Ovary (tissue), 9 donors: ENCODE results near the gene UROC1. TPM values are rescaled to one million over a fixed set of nuclear protein-coding genes. Genes with fewer than 3 reads are reported as not detected.
A peak's percentile ranks its signal among the peaks of the same experiment; 100 is the strongest.

Source experiments
- DNase-seq, 5 donors: peaks; one replicate each; pipeline ENCODE4 v3.0.0-alpha.2; 2019 to 2020
- H3K27ac ChIP-seq, 2 donors: fragments of 200-600 bp; one replicate each; pipeline versions ENCODE4 v1.5.1 to v1.8.0; 2019 to 2022
- H3K27me3 ChIP-seq: fragments of 200-600 bp; one replicate; pipeline ENCODE4 v1.8.0; 2022
- H3K36me3 ChIP-seq: fragments of 200-600 bp; sonication (generic); one replicate; pipeline ENCODE4 v1.5.1; 2019
- H3K4me1 ChIP-seq: one replicate; pipeline ENCODE4 v1.8.1; 2013; ENCODE audit warnings: mild to moderate bottlenecking, moderate library complexity; ENCODE audit not compliant: insufficient read depth
- H3K4me3 ChIP-seq: fragments of 200-600 bp; sonication (generic); one replicate; pipeline ENCODE4 v1.5.1; 2017
- H3K9me3 ChIP-seq, 2 donors: fragments of 200-600 bp in 1 of 2; sonication (generic) in 1 of 2; one replicate each; pipeline versions ENCODE4 v1.5.1 to v1.8.1; 2013 to 2019; ENCODE audit warnings: mild to moderate bottlenecking in 1 of 2, moderate library complexity in 1 of 2
- EP300 ChIP-seq: sonication (generic); formaldehyde crosslinking; IDR thresholded peaks from one replicate; pipeline ENCODE4 v1.6.1; 2017; ENCODE audit warnings: antibody characterized with exemption
- POLR2A ChIP-seq: fragments of 450-650 bp; IDR thresholded peaks from one replicate; pipeline ENCODE4 v1.6.1; 2017; ENCODE audit warnings: antibody characterized with exemption, mild to moderate bottlenecking, moderate library complexity
- WGBS, 3 donors: extraction: QIAGEN DNeasy Blood & Tissue Kit in 1 of 3; methylation state at CpG; one replicate each; pipeline versions ENCODE4 v1.1.5 to v1.1.7; 2013 to 2017; 5-methylcytosine and 5-hydroxymethylcytosine counted together
- intact Hi-C, 4 donors: fragments of 100-400 bp; cut with DNase I; formaldehyde crosslinking; loops; one replicate each; pipeline versions ENCODE4 v1.11.0 to v1.15.1; 2022 to 2023
- polyA plus RNA-seq, 2 donors: library from polyadenylated mRNA; stranded (reverse); fragments of 200-250 nt in 1 of 2; fragments of 350-450 nt in 1 of 2; fragmentation: Illumina TruSeq in 1 of 2; extraction: RNeasy Lipid Tissue Mini Kit (QIAGEN cat#74804) in 1 of 2; gene quantifications; one replicate each; pipeline ENCODE4 v1.2.3, GENCODE V29; 2013 to 2014
- total RNA-seq, 7 donors: library from RNA; depleted of rRNA in 2 of 7; stranded (reverse); fragments of >200 nt in 2 of 7; fragmentation: NEBNext Ultra II Directional in 3 of 7; extraction: Animal tissue kit (Norgen Biotek cat#: 25700) in 3 of 7; gene quantifications; one replicate each; pipeline versions ENCODE4 v1.1.0 to v1.2.4, GENCODE V29; 2016 to 2023
- TF ChIP-seq, protein P1 (sequence below), 3 donors: fragments of 450-650 bp in 2 of 3; fragments of 200-600 bp in 1 of 3; IDR thresholded peaks; one replicate each; pipeline versions ENCODE4 v1.5.1 to v1.8.0; 2016 to 2022; ENCODE audit warnings: antibody characterized with exemption in 3 of 3, mild to moderate bottlenecking in 1 of 3
- donor health status: DM: no; HTN: no; CAD: no; lungs with moderate emphysema.
- donor health status: DM: no; HTN: no; CAD: no.
- donor health status: Bipolar disorder and iron deficiency.
- donor health status: DM: yes; HTN: yes; CAD: no.
- donor health status: DM: no; HTN: no; CAD: no.
- donor health status: DM: yes; HTN: yes; CAD: no.

UROC1 gene
- total and polyA plus RNA-seq, 9 donors = 0.06 to 0.32 (median 0.12) TPM; not detected in 4

DNA sequence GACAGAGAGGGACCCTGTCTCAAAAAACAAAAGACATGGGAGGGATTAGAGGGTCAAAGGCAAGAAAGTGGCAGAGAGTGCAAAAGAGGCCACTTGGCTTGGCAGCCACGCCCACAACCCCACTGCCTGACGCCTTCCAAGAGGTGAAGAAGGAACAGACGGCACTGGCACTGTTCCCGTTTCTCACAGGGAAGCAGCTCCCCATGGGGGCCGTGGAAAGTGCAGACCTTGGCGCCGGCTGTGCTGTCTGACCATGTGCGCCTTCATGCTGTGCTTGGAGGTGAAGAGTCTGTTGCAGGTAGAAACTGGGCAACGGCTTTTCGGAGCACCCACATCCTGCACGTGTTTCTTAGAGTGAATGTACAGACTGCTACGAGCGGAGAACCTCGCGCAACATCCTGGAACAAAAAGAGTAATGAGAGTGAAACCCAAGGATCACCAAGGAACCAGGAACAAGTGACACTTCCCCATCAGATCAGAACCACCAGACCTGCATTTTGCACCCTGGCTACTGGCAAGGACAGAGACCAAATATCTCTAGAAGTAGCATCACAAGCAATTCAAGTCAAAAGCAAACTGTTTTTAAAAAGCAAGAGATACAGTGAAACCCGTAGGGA, 51.5 kb downstream of the UROC1 start:
- Histone ChIP-seq H3K4me3 (no peak overlapping the region), H3K27ac (no peak overlapping the region), H3K4me1 (no peaks in the 10 kb centered on the region), H3K9me3 (no peaks in the 10 kb centered on the region), H3K27me3 (no peaks in the 10 kb centered on the region), H3K36me3 (no peaks in the 10 kb centered on the region)
- DNase-seq = peak in 1 of 5 donors; percentile 16
- intact Hi-C loops = no loop called here
- 71 to 74% (median 73%) methylated on average over 16 of the region's 16 CpGs for WGBS, 3 donors
- TF ChIP-seq, protein P1, sequence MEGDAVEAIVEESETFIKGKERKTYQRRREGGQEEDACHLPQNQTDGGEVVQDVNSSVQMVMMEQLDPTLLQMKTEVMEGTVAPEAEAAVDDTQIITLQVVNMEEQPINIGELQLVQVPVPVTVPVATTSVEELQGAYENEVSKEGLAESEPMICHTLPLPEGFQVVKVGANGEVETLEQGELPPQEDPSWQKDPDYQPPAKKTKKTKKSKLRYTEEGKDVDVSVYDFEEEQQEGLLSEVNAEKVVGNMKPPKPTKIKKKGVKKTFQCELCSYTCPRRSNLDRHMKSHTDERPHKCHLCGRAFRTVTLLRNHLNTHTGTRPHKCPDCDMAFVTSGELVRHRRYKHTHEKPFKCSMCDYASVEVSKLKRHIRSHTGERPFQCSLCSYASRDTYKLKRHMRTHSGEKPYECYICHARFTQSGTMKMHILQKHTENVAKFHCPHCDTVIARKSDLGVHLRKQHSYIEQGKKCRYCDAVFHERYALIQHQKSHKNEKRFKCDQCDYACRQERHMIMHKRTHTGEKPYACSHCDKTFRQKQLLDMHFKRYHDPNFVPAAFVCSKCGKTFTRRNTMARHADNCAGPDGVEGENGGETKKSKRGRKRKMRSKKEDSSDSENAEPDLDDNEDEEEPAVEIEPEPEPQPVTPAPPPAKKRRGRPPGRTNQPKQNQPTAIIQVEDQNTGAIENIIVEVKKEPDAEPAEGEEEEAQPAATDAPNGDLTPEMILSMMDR (IDR thresholded peaks at IDR 0.05) = no peak
- TF ChIP-seq POLR2A (no peak), EP300 (no peak)

DNA sequence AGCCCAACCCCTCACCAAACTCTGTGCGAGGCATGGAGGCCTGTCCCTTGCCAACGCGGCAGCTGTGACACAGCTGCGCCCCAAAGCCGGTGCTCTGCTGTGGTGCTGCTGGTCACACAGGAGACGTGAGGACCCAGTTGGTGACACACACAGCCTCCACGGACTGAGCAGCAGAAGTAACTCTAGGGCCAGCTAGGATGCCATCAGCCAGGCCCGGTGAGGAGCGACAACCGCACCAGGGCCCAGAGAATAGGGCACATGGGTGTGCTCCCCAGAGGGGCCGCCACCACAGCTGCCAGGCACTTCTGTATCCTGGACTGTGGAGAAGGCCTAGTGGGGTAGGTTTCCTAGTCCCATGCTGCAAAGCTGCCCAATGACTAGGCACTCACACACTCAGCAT, 52.6 kb downstream of the UROC1 start:
- no peaks in the 10 kb centered on the region for H3K36me3 ChIP-seq
- TF ChIP-seq POLR2A = no peak
- TF ChIP-seq EP300 = no peak
- TF ChIP-seq, protein P1 (IDR thresholded peaks at IDR 0.05) = no peak
- intact Hi-C loops = no loop called here
- H3K27me3 ChIP-seq = no peaks in the 10 kb centered on the region
- WGBS, 3 donors = 90 to 94% (median 90%) methylated on average over 11 of the region's 11 CpGs
- H3K9me3 ChIP-seq = no peaks in the 10 kb centered on the region
- peaks cover 4% of the 10 kb centered on the region for H3K4me1 ChIP-seq
- no peak overlapping the region for H3K27ac ChIP-seq
- peak in 2 of 5 donors; percentile 5 for DNase-seq
- H3K4me3 ChIP-seq = no peak overlapping the region

DNA sequence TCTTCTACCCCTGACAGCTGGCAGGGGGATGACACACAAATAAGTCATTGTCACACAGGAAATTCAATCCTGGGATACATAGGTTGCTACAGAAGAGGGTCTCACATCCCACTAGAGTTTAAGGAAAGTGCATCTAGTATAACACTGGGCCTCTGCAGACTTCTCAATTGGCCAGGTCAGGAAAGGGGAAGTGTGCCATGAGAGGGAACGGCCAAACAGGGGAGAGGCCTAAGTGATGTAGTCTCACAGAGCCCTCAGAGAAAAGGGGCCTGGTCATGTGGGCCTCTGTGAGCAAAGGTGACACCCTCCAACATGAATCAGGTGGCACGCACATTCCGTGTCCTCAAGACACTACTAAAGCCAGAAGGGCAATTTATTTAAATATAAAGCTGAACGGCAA, 53.1 kb downstream of the UROC1 start:
- no peaks in the 10 kb centered on the region for H3K36me3 ChIP-seq
- peak in 1 of 5 donors; percentile 1 for DNase-seq
- 62 to 82% (median 79%) methylated on average over 4 of the region's 4 CpGs for WGBS, 3 donors
- intact Hi-C loops = no loop called here
- H3K27ac ChIP-seq = no peak overlapping the region
- no peaks in the 10 kb centered on the region for H3K27me3 ChIP-seq
- TF ChIP-seq, protein P1 (IDR thresholded peaks at IDR 0.05) = no peak
- TF ChIP-seq EP300 (no peak), POLR2A (no peak)
- H3K4me1 ChIP-seq = peaks cover 4% of the 10 kb centered on the region
- no peaks in the 10 kb centered on the region for H3K9me3 ChIP-seq
- H3K4me3 ChIP-seq = no peak overlapping the region

DNA sequence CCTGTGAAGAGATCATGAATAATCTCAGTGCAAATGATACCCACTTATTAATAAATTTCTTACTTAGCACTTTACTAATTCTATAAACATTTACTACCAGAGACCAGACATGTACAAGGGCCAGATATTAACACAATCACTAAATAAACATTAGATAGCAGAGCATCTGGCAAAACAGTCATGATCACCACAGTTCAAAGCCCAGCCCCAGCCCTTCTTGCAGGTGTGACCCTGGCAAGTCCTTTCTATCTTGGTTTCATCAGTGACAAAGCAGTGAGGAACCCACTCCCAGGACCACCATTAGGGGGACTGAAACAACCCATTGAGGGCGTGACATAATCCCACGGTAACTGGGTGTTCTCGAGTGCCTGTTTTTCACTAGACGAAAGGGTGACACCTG, 53.5 kb downstream of the UROC1 start:
- peak in 1 of 5 donors; percentile 1 for DNase-seq
- WGBS, 3 donors = 81 to 83% (median 82%) methylated on average over 4 of the region's 4 CpGs
- TF ChIP-seq, protein P1 (IDR thresholded peaks at IDR 0.05) = no peak
- TF ChIP-seq EP300 = no peak
- no peak for TF ChIP-seq POLR2A

More for the DNA sequence above, 53.5 kb downstream of the UROC1 start:
- H3K4me1 ChIP-seq = peaks cover 4% of the 10 kb centered on the region
- H3K9me3 ChIP-seq = no peaks in the 10 kb centered on the region
- H3K36me3 ChIP-seq = no peaks in the 10 kb centered on the region
- H3K27ac ChIP-seq = no peak overlapping the region
- intact Hi-C loops = no loop called here
- H3K4me3 ChIP-seq = no peak overlapping the region
- H3K27me3 ChIP-seq = no peaks in the 10 kb centered on the region
